ENCODE data around the gene DUOXA1. TPM values are rescaled to one million over a fixed set of nuclear protein-coding genes. Genes with fewer than 3 reads are reported as not detected.

DUOXA1 gene
- total and polyA plus RNA-seq, 9 of the 15 experiments (the other 6 are each of a cell fraction or from before 2014, with no cell fraction given), result 0.17 to 0.74 (median 0.24) TPM; not detected in 6

DNA sequence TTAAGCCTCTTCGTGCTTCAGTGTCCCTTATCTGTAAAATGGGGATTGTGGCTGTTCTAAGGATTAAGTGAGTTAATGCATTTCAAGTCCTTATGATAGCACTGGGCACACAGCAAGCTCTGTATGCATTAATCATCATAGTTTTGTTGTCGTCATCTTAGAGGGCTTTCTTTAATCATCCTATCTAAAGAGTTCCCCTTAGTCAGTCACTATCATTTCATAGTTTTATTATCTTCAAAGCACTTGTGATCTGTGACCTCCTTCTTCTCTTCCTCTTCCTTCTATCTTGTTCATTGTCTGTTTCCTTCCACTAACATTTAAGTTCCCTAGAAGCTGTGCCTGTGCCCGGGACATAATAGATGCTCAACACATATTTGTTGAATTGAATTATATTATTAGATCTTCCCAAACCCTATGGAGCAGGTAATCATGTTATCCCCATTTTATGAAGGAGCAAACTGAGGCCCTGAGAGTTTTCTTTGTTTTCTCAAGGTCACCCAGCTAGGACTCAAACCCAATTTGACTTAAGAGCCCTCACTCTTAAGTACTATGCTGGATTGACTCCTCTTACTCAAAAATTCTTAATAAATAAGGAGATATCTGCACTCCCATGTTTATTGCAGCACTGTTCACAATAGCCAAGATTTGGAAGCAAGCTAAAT, 39.8 kb downstream of the DUOXA1 start:
- Histone ChIP-seq H4K20me1 (replicated peaks; ENCODE audit: control insufficient read depth, insufficient read depth, low read length) (no peaks in the 10 kb centered on the region), H3K27me3 (ENCODE audit: control insufficient read depth in 2 of 2, insufficient read depth in 2 of 2, low read length in 2 of 2) (no peaks in the 10 kb centered on the region), H2AFZ (ENCODE audit: low read depth, low read length) (no peak overlapping the region), H3K79me2 (ENCODE audit: control insufficient read depth, insufficient read depth, low read length) (no peaks in the 10 kb centered on the region), H3K4me1 (replicated peaks in 1 of 2; ENCODE audit: control insufficient read depth in 2 of 2, insufficient read depth in 2 of 2, low read length in 2 of 2) (peaks cover 18 to 29% of the 10 kb centered on the region in 2 experiments), H3K9ac (ENCODE audit: insufficient read depth in 1 of 2, low read depth in 2 of 2, low read length in 2 of 2) (no peak overlapping the region), H3K4me3 (no peak overlapping the region), H3K4me2 (ENCODE audit: insufficient read depth, low read length) (no peak overlapping the region; the same call in 1 of the 2 replicates), H3K36me3 (ENCODE audit: control insufficient read depth, insufficient read depth, low read length) (no peaks in the 10 kb centered on the region), H3K27ac (ENCODE audit: extremely low read depth, low read depth, low read length) (no peak overlapping the region), H3K9me3 (replicated peaks; ENCODE audit: control insufficient read depth, insufficient read depth, low read depth, low read length) (no peaks in the 10 kb centered on the region), H3K9me1 (ENCODE audit: control insufficient read depth, insufficient read depth, low read length) (no peaks in the 10 kb centered on the region)
- POLR2A ChIA-PET, result interaction anchor here (0.6 to 0.7 kb wide), 2 partner anchors 9 to 483 kb away, joined by 3 read pairs; no protein-coding TSS in a partner anchor
- no peak for ATAC-seq
- no peak for FAIRE-seq
- CTCF ChIA-PET (ENCODE audit: low intra/inter-chr PET ratio), result no interaction called here
- intact Hi-C loops (cut with micrococcal nuclease), result no loop called here
- WGBS (ENCODE audit: insufficient coverage, low coverage, missing lambda C conversion rate), result 0% methylated on average over 3 of the region's 3 CpGs
- no TSS peak for BruUV-seq (replicated peaks)
- in situ Hi-C loops (cut with MboI), result no loop called here
- TF ChIP-seq JUNB (CRISPR knock-in tag; conservative IDR thresholded peaks at IDR 0.05), result no peak
- TF ChIP-seq RBM25 (IDR thresholded peaks at IDR 0.05; ENCODE audit: low read depth, low read length, severe bottlenecking), result peak; percentile 72
- peak; percentile 49; the same call in 1 of the 2 replicates for TF ChIP-seq ESRRA (IDR thresholded peaks at IDR 0.05; ENCODE audit: borderline replicate concordance, low read depth)
- peak; percentile 20; the same call in 1 of the 2 replicates for TF ChIP-seq CBFA2T3 (IDR thresholded peaks at IDR 0.05)
- TF ChIP-seq, protein P1, sequence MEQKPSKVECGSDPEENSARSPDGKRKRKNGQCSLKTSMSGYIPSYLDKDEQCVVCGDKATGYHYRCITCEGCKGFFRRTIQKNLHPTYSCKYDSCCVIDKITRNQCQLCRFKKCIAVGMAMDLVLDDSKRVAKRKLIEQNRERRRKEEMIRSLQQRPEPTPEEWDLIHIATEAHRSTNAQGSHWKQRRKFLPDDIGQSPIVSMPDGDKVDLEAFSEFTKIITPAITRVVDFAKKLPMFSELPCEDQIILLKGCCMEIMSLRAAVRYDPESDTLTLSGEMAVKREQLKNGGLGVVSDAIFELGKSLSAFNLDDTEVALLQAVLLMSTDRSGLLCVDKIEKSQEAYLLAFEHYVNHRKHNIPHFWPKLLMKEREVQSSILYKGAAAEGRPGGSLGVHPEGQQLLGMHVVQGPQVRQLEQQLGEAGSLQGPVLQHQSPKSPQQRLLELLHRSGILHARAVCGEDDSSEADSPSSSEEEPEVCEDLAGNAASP (IDR thresholded peaks at IDR 0.05), result no peak
- no peak for TF ChIP-seq ZNF707 (CRISPR knock-in tag; conservative IDR thresholded peaks at IDR 0.05)
- TF ChIP-seq, protein P2, sequence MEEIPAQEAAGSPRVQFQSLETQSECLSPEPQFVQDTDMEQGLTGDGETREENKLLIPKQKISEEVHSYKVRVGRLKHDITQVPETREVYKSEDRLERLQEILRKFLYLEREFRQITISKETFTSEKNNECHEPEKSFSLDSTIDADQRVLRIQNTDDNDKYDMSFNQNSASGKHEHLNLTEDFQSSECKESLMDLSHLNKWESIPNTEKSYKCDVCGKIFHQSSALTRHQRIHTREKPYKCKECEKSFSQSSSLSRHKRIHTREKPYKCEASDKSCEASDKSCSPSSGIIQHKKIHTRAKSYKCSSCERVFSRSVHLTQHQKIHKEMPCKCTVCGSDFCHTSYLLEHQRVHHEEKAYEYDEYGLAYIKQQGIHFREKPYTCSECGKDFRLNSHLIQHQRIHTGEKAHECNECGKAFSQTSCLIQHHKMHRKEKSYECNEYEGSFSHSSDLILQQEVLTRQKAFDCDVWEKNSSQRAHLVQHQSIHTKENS (CRISPR knock-in tag; IDR thresholded peaks at IDR 0.05), result no peak
- TF ChIP-seq MECOM (CRISPR knock-in tag; IDR thresholded peaks at IDR 0.05), result no peak
- TF ChIP-seq, protein P3, sequence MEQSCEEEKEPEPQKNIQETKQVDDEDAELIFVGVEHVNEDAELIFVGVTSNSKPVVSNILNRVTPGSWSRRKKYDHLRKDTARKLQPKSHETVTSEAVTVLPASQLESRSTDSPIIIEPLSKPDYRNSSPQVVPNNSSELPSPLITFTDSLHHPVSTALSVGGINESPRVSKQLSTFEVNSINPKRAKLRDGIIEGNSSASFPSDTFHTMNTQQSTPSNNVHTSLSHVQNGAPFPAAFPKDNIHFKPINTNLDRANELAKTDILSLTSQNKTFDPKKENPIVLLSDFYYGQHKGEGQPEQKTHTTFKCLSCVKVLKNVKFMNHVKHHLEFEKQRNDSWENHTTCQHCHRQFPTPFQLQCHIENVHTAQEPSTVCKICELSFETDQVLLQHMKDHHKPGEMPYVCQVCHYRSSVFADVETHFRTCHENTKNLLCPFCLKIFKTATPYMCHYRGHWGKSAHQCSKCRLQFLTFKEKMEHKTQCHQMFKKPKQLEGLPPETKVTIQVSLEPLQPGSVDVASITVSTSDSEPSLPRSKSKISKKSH (CRISPR knock-in tag; IDR thresholded peaks at IDR 0.05), result no peak
- DNase-seq (ENCODE audit: extremely low read depth in 1 of 4, low spot score in 3 of 4), result peak in 1 of 4 experiments; percentile 14
